Left ventricle myocardium inferior (tissue), 1 donor: ENCODE measurements around the gene PLXNA3. TPM values are rescaled to one million over a fixed set of nuclear protein-coding genes. Genes with fewer than 3 reads are reported as not detected.

Source experiments
- DNase-seq: peaks from one replicate; pipeline ENCODE4 v3.0.0-alpha.2; 2020
- H3K27ac ChIP-seq: fragments of 200-600 bp; replicated peaks from 2 replicates; pipeline ENCODE4 v1.8.0; 2021
- H3K27me3 ChIP-seq: fragments of 200-600 bp; 2 replicates; pipeline ENCODE4 v1.8.0; 2021; ENCODE audit warnings: low read depth
- H3K36me3 ChIP-seq: fragments of 200-600 bp; 2 replicates; pipeline ENCODE4 v1.8.0; 2021
- H3K4me1 ChIP-seq: fragments of 200-600 bp; 2 replicates; pipeline ENCODE4 v1.8.0; 2021
- H3K4me3 ChIP-seq: fragments of 200-600 bp; 2 replicates; pipeline ENCODE4 v1.8.0; 2021; ENCODE audit warnings: mild to moderate bottlenecking, moderate library complexity
- H3K9me3 ChIP-seq: fragments of 200-600 bp; replicated peaks from 2 replicates; pipeline ENCODE4 v1.8.0; 2021
- CTCF ChIP-seq: fragments of 200-600 bp; IDR thresholded peaks from 2 replicates; pipeline ENCODE4 v1.8.0; 2021; ENCODE audit warnings: antibody characterized with exemption, mild to moderate bottlenecking, borderline replicate concordance
- intact Hi-C: fragments of 100-400 bp; cut with micrococcal nuclease; formaldehyde crosslinking; loops from one replicate; pipeline ENCODE4 v1.11.0; 2022
- total RNA-seq: library from RNA; stranded (reverse); fragmentation: NEBNext Ultra II Directional; extraction: Animal tissue kit (Norgen Biotek cat#: 25700); gene quantifications from one replicate; pipeline ENCODE4 v1.2.1, GENCODE V29; 2021
- donor health status: DM: no; HTN: yes; CAD: no; lungs with severe emphysema.

The PLXNA3 gene
- total RNA-seq, 1 donor from 2014 or later: 16.6 TPM

- TF ChIP-seq CTCF: no peak
- Histone ChIP-seq H3K36me3 (no peaks in the 10 kb centered on the region), H3K27ac (peak overlapping the region; percentile 98), H3K4me1 (peaks cover 27% of the 10 kb centered on the region), H3K27me3 (no peaks in the 10 kb centered on the region), H3K4me3 (no peak overlapping the region), H3K9me3 (no peaks in the 10 kb centered on the region)
- intact Hi-C loops: no loop called here
- DNase-seq: no peak
Observed at GRCh38 chrX:154413142-154413541, 44.9 kb upstream of the PLXNA3 start.

- H3K36me3 ChIP-seq: no peaks in the 10 kb centered on the region
- no peak overlapping the region for H3K4me3 ChIP-seq
- no peaks in the 10 kb centered on the region for H3K27me3 ChIP-seq
- intact Hi-C loops: no loop called here
- peaks cover 21% of the 10 kb centered on the region for H3K4me1 ChIP-seq
- DNase-seq: no peak
- no peak overlapping the region for H3K27ac ChIP-seq
- no peak for TF ChIP-seq CTCF
- no peaks in the 10 kb centered on the region for H3K9me3 ChIP-seq
Observed at GRCh38 chrX:154417157-154417556, 40.9 kb upstream of the PLXNA3 start.

DNA sequence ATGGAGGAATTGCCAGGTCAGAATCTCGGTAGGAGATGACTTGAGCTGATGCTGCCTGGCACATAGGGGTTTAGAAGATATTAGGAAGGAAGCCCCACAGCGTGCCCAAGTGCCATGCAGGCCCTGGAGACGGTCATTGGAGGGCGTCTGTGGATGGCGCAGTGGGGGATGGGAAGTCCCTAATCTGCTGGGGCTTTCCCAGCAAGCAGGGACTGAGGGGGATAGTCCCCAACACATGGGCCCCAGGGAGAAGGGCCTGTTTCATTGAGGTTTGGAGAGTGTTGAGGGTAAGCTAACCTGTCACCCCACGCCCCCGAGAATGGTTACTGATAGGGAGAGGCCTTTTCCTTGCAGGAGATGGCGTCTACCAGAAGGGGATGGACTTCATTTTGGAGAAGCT lies 38.9 kb upstream of the PLXNA3 start:
- Histone ChIP-seq H3K9me3 (no peaks in the 10 kb centered on the region), H3K4me3 (no peak overlapping the region), H3K27me3 (no peaks in the 10 kb centered on the region), H3K4me1 (peaks cover 10% of the 10 kb centered on the region), H3K27ac (peak overlapping the region; percentile 84), H3K36me3 (no peaks in the 10 kb centered on the region)
- intact Hi-C loops: no loop called here
- no peak for TF ChIP-seq CTCF
- DNase-seq: no peak

- intact Hi-C loops: no loop called here
- DNase-seq: peak; percentile 46
- peak overlapping the region; percentile 60 for H3K4me3 ChIP-seq
Observed at GRCh38 chrX:154419688-154420401, 38.2 kb upstream of the PLXNA3 start.

DNA sequence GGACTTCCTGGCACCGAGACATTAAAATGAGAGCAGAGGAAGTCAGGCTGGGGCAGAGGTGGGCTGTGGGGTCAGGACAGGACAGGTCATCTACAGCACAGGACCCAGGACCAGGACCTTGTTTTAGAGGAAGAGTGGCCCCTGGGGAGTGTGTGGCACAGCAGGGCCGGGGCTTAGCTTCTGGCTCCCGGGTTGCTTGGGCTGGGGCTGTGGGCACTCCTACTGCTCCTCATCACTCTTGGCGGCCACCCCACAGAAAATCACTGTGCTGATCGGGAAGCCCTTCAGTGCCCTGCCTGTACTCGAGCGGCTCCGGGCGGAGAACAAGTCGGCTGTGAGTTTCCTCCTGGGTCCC lies 37.7 kb upstream of the PLXNA3 start:
- H3K4me3 ChIP-seq: peak overlapping the region; percentile 60
- H3K9me3 ChIP-seq: no peaks in the 10 kb centered on the region
- H3K36me3 ChIP-seq: no peaks in the 10 kb centered on the region
- H3K27ac ChIP-seq: peak overlapping the region; percentile 84
- no peak for TF ChIP-seq CTCF
- peaks cover 10% of the 10 kb centered on the region for H3K4me1 ChIP-seq
- no peaks in the 10 kb centered on the region for H3K27me3 ChIP-seq
- no peak for DNase-seq
- intact Hi-C loops: no loop called here

More at GRCh38 chrX:154419688-154420401, 38.2 kb upstream of the PLXNA3 start:
- no peak for TF ChIP-seq CTCF
- Histone ChIP-seq H3K4me1 (peaks cover 10% of the 10 kb centered on the region), H3K9me3 (no peaks in the 10 kb centered on the region), H3K36me3 (no peaks in the 10 kb centered on the region), H3K27ac (peak overlapping the region; percentile 84), H3K27me3 (no peaks in the 10 kb centered on the region)
